Adrenal gland (tissue), 12 donors: ENCODE data around the gene ZNF770. TPM values are rescaled to one million over a fixed set of nuclear protein-coding genes. Genes with fewer than 3 reads are reported as not detected.
"Not testable (repeated sequence)": the region's sequence is repeated elsewhere in the genome, so short reads cannot be mapped to it uniquely, and the experiment has no call there.

ENCODE experiments used
- DNase-seq, 7 donors: peaks; one replicate each; pipeline ENCODE4 v3.0.0-alpha.2; 2019 to 2020
- H3K27ac ChIP-seq, 5 donors: fragments of 200-600 bp; sonication (generic) in 4 of 5; 1 replicate in 3 of 5; 2 replicates in 2 of 5; pipeline versions ENCODE4 v1.5.1 to v1.8.0; 2016 to 2020; ENCODE audit warnings: mild to moderate bottlenecking in 1 of 5
- H3K27me3 ChIP-seq: fragments of 200-600 bp; 2 replicates; pipeline ENCODE4 v1.8.0; 2021
- H3K36me3 ChIP-seq, 2 donors: fragments of 200-600 bp; replicated peaks in 1 of 2; 1 replicate in 1 of 2; 2 replicates in 1 of 2; pipeline versions ENCODE4 v1.5.1 to v1.8.0; 2018 to 2022
- H3K4me1 ChIP-seq, 2 donors: fragments of 200-600 bp; replicated peaks in 1 of 2; 1 replicate in 1 of 2; 2 replicates in 1 of 2; pipeline versions ENCODE4 v1.5.1 to v1.8.0; 2018 to 2021
- H3K4me3 ChIP-seq, 4 donors: fragments of 200-600 bp; sonication (generic) in 3 of 4; one replicate each; pipeline ENCODE4 v1.5.1; 2016 to 2018
- H3K9me3 ChIP-seq, 3 donors: fragments of 200-600 bp; sonication (generic) in 1 of 3; replicated peaks in 1 of 3; 1 replicate in 2 of 3; 2 replicates in 1 of 3; pipeline versions ENCODE4 v1.5.1 to v1.8.0; 2016 to 2021
- POLR2A ChIP-seq, 2 donors: fragments of 450-650 bp; IDR thresholded peaks; one replicate each; pipeline ENCODE4 v1.6.1; 2017; ENCODE audit warnings: antibody characterized with exemption in 2 of 2, mild to moderate bottlenecking in 2 of 2, moderate library complexity in 1 of 2
- WGBS, 4 donors: extraction: QIAGEN DNeasy Blood & Tissue Kit in 2 of 4; methylation state at CpG; one replicate each; pipeline versions ENCODE4 v1.1.5 to v1.1.7; 2013 to 2017; 5-methylcytosine and 5-hydroxymethylcytosine counted together
- intact Hi-C, 2 donors: fragments of 100-400 bp; cut with DNase I; formaldehyde crosslinking; loops; one replicate each; pipeline versions ENCODE4 v1.14.1 to v1.15.0; 2022 to 2023
- polyA plus RNA-seq, 3 donors: library from polyadenylated mRNA; stranded (reverse); fragments of 200-250 nt in 2 of 3; fragments of 350-450 nt in 1 of 3; fragmentation: Illumina TruSeq in 1 of 3; extraction: RNeasy Lipid Tissue Mini Kit (QIAGEN cat#74804) in 1 of 3; gene quantifications; one replicate each; pipeline ENCODE4 v1.2.3, GENCODE V29; 2013 to 2014
- total RNA-seq, 9 donors: library from RNA; depleted of rRNA in 4 of 9; stranded (reverse); fragments of >200 nt in 4 of 9; fragments of 120-200 nt in 1 of 9; fragmentation: NEBNext Ultra II Directional in 1 of 9; extraction: Animal tissue kit (Norgen Biotek cat#: 25700) in 1 of 9; gene quantifications; one replicate each; pipeline versions ENCODE4 v1.1.0 to v1.2.4, GENCODE V29; 2013 to 2023
- TF ChIP-seq, protein P1 (sequence below), 6 experiments: fragments of 450-650 bp in 4 of 6; fragments of 200-600 bp in 2 of 6; sonication (generic) in 1 of 6; IDR thresholded peaks; 1 replicate in 5 of 6; 2 replicates in 1 of 6; pipeline versions ENCODE4 v1.5.1 to v1.8.0; 2016 to 2021; ENCODE audit warnings: antibody characterized with exemption in 6 of 6, mild to moderate bottlenecking in 2 of 6, moderate library complexity in 1 of 6
- donor health status: healthy with polysubstance abuse.
- donor health status: Bipolar disorder and iron deficiency.
- donor health status: DM: yes; HTN: yes; CAD: no.
- donor health status: DM: no; HTN: no; CAD: no.
- donor health status: DM: no; HTN: no; CAD: no.
- donor health status: DM: yes; HTN: yes; CAD: no.

Gene ZNF770
- total and polyA plus RNA-seq, 12 donors, result 7.3 to 37.6 (median 31.1) TPM

DNA sequence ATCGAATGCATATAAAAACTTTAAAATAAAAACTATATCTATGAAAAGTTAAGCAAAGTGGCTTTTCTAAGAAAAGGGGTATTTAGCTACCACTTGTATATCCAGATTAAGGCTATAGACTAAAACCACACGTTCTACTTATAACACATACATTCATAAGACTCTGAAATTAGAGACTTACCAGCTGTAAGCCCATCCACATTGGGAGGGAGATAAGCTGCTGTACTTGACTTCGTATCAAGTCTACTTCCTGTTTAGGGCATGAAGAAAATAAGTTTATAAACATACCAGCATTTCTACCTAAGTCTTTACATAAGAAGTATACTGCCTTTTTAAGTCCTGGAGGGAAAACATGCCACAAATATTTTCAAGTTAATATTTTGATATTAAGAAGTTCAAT, 46.3 kb downstream of the ZNF770 start:
- 67 to 84% (median 80%) methylated on average over 3 of the region's 3 CpGs for WGBS, 4 donors
- H3K27ac ChIP-seq, result no peak overlapping the region
- TF ChIP-seq, protein P1, sequence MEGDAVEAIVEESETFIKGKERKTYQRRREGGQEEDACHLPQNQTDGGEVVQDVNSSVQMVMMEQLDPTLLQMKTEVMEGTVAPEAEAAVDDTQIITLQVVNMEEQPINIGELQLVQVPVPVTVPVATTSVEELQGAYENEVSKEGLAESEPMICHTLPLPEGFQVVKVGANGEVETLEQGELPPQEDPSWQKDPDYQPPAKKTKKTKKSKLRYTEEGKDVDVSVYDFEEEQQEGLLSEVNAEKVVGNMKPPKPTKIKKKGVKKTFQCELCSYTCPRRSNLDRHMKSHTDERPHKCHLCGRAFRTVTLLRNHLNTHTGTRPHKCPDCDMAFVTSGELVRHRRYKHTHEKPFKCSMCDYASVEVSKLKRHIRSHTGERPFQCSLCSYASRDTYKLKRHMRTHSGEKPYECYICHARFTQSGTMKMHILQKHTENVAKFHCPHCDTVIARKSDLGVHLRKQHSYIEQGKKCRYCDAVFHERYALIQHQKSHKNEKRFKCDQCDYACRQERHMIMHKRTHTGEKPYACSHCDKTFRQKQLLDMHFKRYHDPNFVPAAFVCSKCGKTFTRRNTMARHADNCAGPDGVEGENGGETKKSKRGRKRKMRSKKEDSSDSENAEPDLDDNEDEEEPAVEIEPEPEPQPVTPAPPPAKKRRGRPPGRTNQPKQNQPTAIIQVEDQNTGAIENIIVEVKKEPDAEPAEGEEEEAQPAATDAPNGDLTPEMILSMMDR (IDR thresholded peaks at IDR 0.05), result no peak
- no peak for TF ChIP-seq POLR2A (IDR thresholded peaks at IDR 0.05)
- H3K27me3 ChIP-seq, result no peaks in the 10 kb centered on the region
- peaks cover 0 to 26% of the 10 kb centered on the region in 2 donors for H3K36me3 ChIP-seq
- no peak for DNase-seq
- intact Hi-C loops, result no loop called here
- peaks cover 0 to 11% of the 10 kb centered on the region in 2 donors for H3K4me1 ChIP-seq
- H3K4me3 ChIP-seq, result no peak overlapping the region
- H3K9me3 ChIP-seq, result no peaks in the 10 kb centered on the region

DNA sequence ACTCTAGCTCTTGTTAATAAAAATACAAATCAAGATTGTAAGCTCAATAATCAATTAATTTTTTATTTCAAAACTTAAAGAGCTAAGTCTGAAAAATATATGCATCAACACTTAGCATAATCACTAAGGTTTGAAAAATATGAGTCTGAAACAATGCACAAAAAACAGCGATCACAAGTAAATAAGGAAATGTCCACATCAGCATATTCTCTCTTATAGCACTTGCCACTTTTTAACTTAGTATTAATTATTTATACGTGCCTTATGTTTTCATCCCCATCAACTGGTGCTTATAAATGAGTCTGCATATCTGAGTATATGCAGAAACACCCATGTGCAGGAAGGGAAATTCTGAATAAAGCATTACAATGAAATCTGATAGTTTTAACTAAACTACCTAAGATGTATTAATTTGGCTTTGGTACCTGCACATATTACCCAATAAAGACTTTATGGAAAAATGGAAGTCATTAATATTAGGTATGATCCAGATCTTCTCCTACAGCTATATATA, 46.8 kb downstream of the ZNF770 start:
- no peaks in the 10 kb centered on the region for H3K9me3 ChIP-seq
- no peaks in the 10 kb centered on the region for H3K27me3 ChIP-seq
- WGBS, 4 donors, result 95 to 97% (median 97%) methylated on average over 2 of the region's 2 CpGs
- TF ChIP-seq, protein P1 (IDR thresholded peaks at IDR 0.05), result no peak
- TF ChIP-seq POLR2A (IDR thresholded peaks at IDR 0.05), result no peak
- H3K27ac ChIP-seq, result no peak overlapping the region
- peaks cover 0 to 11% of the 10 kb centered on the region in 2 donors for H3K4me1 ChIP-seq
- H3K4me3 ChIP-seq, result no peak overlapping the region
- peaks cover 0 to 32% of the 10 kb centered on the region in 2 donors for H3K36me3 ChIP-seq
- intact Hi-C loops, result no loop called here
- no peak for DNase-seq

DNA sequence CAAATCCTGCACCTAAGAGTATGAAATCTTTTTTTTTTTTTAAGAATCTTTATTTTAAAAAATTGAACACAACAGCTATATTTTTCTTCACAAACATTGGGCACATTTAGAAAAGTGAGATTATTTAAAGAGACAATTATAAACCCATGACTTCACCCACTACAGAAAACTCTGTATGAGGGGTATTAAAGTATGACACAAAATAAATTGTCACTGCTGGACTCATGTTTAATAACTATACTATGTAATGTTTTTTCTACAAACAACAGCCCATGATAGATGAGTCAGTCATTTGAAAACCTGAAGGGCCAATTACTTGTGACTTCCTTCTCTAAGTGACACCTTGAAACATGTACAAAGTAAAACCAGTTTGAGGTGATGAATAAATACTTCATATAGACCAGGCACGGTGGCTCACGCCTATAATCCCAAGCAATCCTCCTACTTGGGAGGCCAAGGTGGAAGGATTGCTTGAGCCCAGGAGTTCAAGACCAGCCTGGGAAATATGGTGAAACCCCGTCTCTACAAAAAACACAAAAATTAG, 54.6 kb downstream of the ZNF770 start:
- 84 to 98% (median 91%) methylated on average over 3 of the region's 3 CpGs for WGBS, 4 donors
- no peaks in the 10 kb centered on the region for H3K27me3 ChIP-seq
- H3K4me3 ChIP-seq, result no peak overlapping the region
- TF ChIP-seq POLR2A (IDR thresholded peaks at IDR 0.05), result no peak
- TF ChIP-seq, protein P1 (IDR thresholded peaks at IDR 0.05), result no peak
- no peak for DNase-seq
- H3K4me1 ChIP-seq, result no peaks in the 10 kb centered on the region
- no peaks in the 10 kb centered on the region for H3K9me3 ChIP-seq
- intact Hi-C loops, result no loop called here
- H3K27ac ChIP-seq, result no peak overlapping the region
- peaks cover 0 to 70% of the 10 kb centered on the region in 2 donors for H3K36me3 ChIP-seq

DNA sequence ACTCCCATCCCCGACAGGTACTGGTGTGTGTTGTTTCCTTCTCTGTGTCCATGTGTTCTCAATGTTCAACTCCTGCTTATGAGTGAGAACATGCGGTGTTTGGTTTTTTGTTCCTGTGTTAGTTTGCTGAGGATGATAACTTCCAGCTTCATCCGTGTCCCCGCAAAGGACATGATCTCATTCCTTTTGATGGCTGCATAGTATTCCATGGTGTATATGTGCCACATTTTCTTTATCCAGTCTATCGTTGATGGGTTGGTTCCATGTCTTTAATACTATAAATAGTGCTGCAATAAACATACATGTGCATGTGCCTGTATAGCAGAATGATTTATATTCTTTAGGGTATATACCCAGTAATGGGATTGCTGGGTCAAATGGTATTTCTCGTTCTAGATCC, 59.7 kb downstream of the ZNF770 start:
- 97 to 98% (median 97%) methylated on average over 6 of the region's 6 CpGs for WGBS, 4 donors
- intact Hi-C loops, result loop anchor here in 1 of 2 donors (10.0 kb wide), 1 partner anchor 224 kb away; no protein-coding TSS in a partner anchor

More for the DNA sequence above, 59.7 kb downstream of the ZNF770 start:
- not testable (repeated sequence) for H3K9me3 ChIP-seq, DNase-seq, H3K27me3 ChIP-seq, H3K4me1 ChIP-seq, H3K4me3 ChIP-seq, H3K27ac ChIP-seq
- H3K36me3 ChIP-seq, result peaks cover 0 to 40% of the 10 kb centered on the region in 2 donors

Other genes with a start within 250 kb of the ZNF770 start
- 1 to 10 TPM in 3 of 9 donors, under 1 TPM in 2, not detected in 4; 0.33 to 3.5 (median 2.0) TPM for gene GJD2, start 233.3 kb downstream of the ZNF770 start, total RNA-seq
- 1 to 10 TPM; 1.1 to 9.1 (median 2.3) TPM for gene GJD2, start 233.3 kb downstream of the ZNF770 start, polyA plus RNA-seq
- gene ACTC1, start 192.7 kb downstream of the ZNF770 start, total RNA-seq, result under 1 TPM in 6 of 9 donors, not detected in 3; 0.11 to 0.81 (median 0.48) TPM
- gene ACTC1, start 192.7 kb downstream of the ZNF770 start, polyA plus RNA-seq, result 1 to 10 TPM; 1.2 to 7.3 (median 6.4) TPM
- gene AQR, start 18.5 kb downstream of the ZNF770 start, total RNA-seq, result 10 to 100 TPM; 13.9 to 40.1 (median 30.5) TPM
- gene AQR, start 18.5 kb downstream of the ZNF770 start, polyA plus RNA-seq, result 10 to 100 TPM; 10.2 to 43.4 (median 24.3) TPM
- 1 to 10 TPM in 2 of 9 donors, under 1 TPM in 3, not detected in 4; 0.28 to 1.2 (median 0.61) TPM for gene NANOGP8, start 97.0 kb upstream of the ZNF770 start, total RNA-seq
- not detected for gene NANOGP8, start 97.0 kb upstream of the ZNF770 start, polyA plus RNA-seq